GM12878 (cell line): ENCODE results near the gene SLC38A2. TPM values are rescaled to one million over a fixed set of nuclear protein-coding genes. Genes with fewer than 3 reads are reported as not detected.

Source experiments
- ATF7 ChIP-seq: fragments of 450-650 bp; IDR thresholded peaks from 2 replicates; pipeline ENCODE4 v1.6.1; 2016; ENCODE audit warnings: low read depth, mild to moderate bottlenecking
- CBX5 ChIP-seq: sonication (generic); IDR thresholded peaks from 2 replicates; pipeline ENCODE4 v1.6.1; 2016; ENCODE audit warnings: low read depth, moderate library complexity, mild to moderate bottlenecking, inconsistent platforms
- CREB1 ChIP-seq: IDR thresholded peaks from 2 replicates; pipeline ENCODE4 v1.6.1; 2012; ENCODE audit warnings: low read depth, mild to moderate bottlenecking, inconsistent platforms
- E4F1 ChIP-seq: fragments of 450-650 bp; IDR thresholded peaks from 2 replicates; pipeline ENCODE4 v1.6.1; 2018; ENCODE audit warnings: borderline replicate concordance, mild to moderate bottlenecking; ENCODE audit not compliant: partially characterized antibody
- MLLT1 ChIP-seq: fragments of 450-650 bp; IDR thresholded peaks from 2 replicates; pipeline ENCODE4 v1.6.1; 2016; ENCODE audit warnings: mild to moderate bottlenecking
- MYB ChIP-seq: fragments of 150-350 bp; IDR thresholded peaks from 2 replicates; pipeline ENCODE4 v1.6.1; 2014; ENCODE audit warnings: mild to moderate bottlenecking, low read depth, low read length, borderline replicate concordance
- NR2F1 ChIP-seq: fragments of 450-650 bp; conservative IDR thresholded peaks from 2 replicates; pipeline ENCODE4 v1.6.1; 2017; ENCODE audit warnings: mild to moderate bottlenecking
- POLR2AphosphoS2 ChIP-seq: IDR thresholded peaks from 2 replicates; pipeline ENCODE4 v1.6.1; 2011; ENCODE audit warnings: low read depth, mild to moderate bottlenecking, low read length, improper control_type of control experiment, moderate library complexity
- POU2F2 ChIP-seq: IDR thresholded peaks from 3 replicates; pipeline ENCODE4 v1.6.1; 2011; ENCODE audit warnings: low read depth, mild to moderate bottlenecking, low read length, borderline replicate concordance
- REST ChIP-seq: IDR thresholded peaks from 2 replicates; pipeline ENCODE4 v1.6.1; 2012; ENCODE audit warnings: mild to moderate bottlenecking, low read depth, low read length
- SMAD5 ChIP-seq: IDR thresholded peaks from 2 replicates; pipeline ENCODE4 v1.6.1; 2016; ENCODE audit warnings: antibody characterized with exemption, low read depth
- TAF1 ChIP-seq: IDR thresholded peaks from 2 replicates; pipeline ENCODE4 v1.6.1; 2011; ENCODE audit warnings: mild to moderate bottlenecking, low read depth, low read length, borderline replicate concordance
- USF1 ChIP-seq: IDR thresholded peaks from 2 replicates; pipeline ENCODE4 v1.6.1; 2011; ENCODE audit warnings: borderline replicate concordance, low read depth, mild to moderate bottlenecking, moderate library complexity, mixed read lengths, low read length; ENCODE audit not compliant: insufficient read depth; ENCODE audit errors: extremely low read length
- YBX1 ChIP-seq: fragments of 450-650 bp; IDR thresholded peaks from 2 replicates; pipeline ENCODE4 v1.6.1; 2016; ENCODE audit warnings: antibody characterized with exemption
- YY1 ChIP-seq: IDR thresholded peaks from 2 replicates; pipeline ENCODE4 v1.6.1; 2011; ENCODE audit warnings: low read depth, mild to moderate bottlenecking, low read length
- ZBED1 ChIP-seq: IDR thresholded peaks from 2 replicates; pipeline ENCODE4 v1.6.1; 2016; ENCODE audit warnings: borderline replicate concordance
- ZNF687 ChIP-seq: fragments of 450-650 bp; IDR thresholded peaks from 2 replicates; pipeline ENCODE4 v1.6.1; 2017; ENCODE audit warnings: mild to moderate bottlenecking, moderate library complexity
- polyA plus RNA-seq, 11 experiments: library from polyadenylated mRNA; depleted of rRNA in 4 of 11; unstranded in 6 of 11; stranded (reverse) in 5 of 11; fragments of >200 nt; fragmentation: Nextera tagmentation in 4 of 11; fragmentation: Illumina TruSeq in 1 of 11; extraction: Ambion mirVana in 4 of 11; extraction: Trizol in 1 of 11; gene quantifications; 1 replicate in 1 of 11; 2 replicates in 10 of 11; pipeline versions ENCODE4 v1.2.1 to v1.2.3, GENCODE V29; 2011 to 2016; ENCODE audit warnings: inconsistent platforms in 2 of 11, missing spikeins in 2 of 11, low read depth in 1 of 11
- total RNA-seq, 4 experiments: library from RNA; depleted of rRNA in 3 of 4; stranded (reverse); fragments of >200 nt in 3 of 4; fragmentation: Illumina TruSeq in 1 of 4; extraction: Trizol in 1 of 4; gene quantifications; 2 replicates each; pipeline versions ENCODE4 v1.2.1 to v1.2.3, GENCODE V29; 2013 to 2021

Gene SLC38A2
- total and polyA plus RNA-seq, 10 of the 15 experiments (the other 5 are each of a cell fraction or from before 2014, with no cell fraction given): 36.2 to 118 (median 79.8) TPM

GRCh38 chr12:46372544-46373300 is at the start of gene SLC38A2 (continued):
- TF ChIP-seq USF1: no peak
- TF ChIP-seq REST: peak; percentile 48; the same call in 1 of the 2 replicates
- TF ChIP-seq CREB1: peak; percentile 87
- TF ChIP-seq CBX5: peak; percentile 87; the same call in 1 of the 2 replicates
- no peak for TF ChIP-seq NR2F1
- TF ChIP-seq POU2F2: peak; percentile 98; the same call in 2 of the 3 replicates
- TF ChIP-seq E4F1: no peak
- TF ChIP-seq YY1: peak; percentile 54
- TF ChIP-seq ZBED1: peak; percentile 46; the same call in 1 of the 2 replicates
- no peak for TF ChIP-seq YBX1
- peak; percentile 19; the same call in 1 of the 2 replicates for TF ChIP-seq ATF7
- peak; percentile 95 for TF ChIP-seq TAF1
- peak; percentile 98 for TF ChIP-seq POLR2AphosphoS2
- peak; percentile 97 for TF ChIP-seq SMAD5
- TF ChIP-seq MYB: no peak
- TF ChIP-seq MLLT1: peak; percentile 96
- TF ChIP-seq ZNF687: peak; percentile 92
